Stimulated activated CD4-positive, alpha-beta T cell treated with anti-CD3 and anti-CD28 coated beads, Interleukin-4, amount 100 ng/mL, for 1 hour (primary cell): ENCODE data around the gene PCDHA5.
"Not testable (repeated sequence)": the region's sequence is repeated elsewhere in the genome, so short reads cannot be mapped to it uniquely, and the experiment has no call there.

Experiments used
- DNase-seq: peaks from one replicate; pipeline ENCODE4 v3.0.0-alpha.2; 2020

PCDHA5 gene

GRCh38 chr5:140827704-140828361 lies 6.4 kb downstream of the PCDHA5 start, which contains the start of gene PCDHA6:
Gene PCDHA6, plus strand, starts transcription at chr5:140827960. Its CDS starts 132 bp downstream, at chr5:140828092.
- DNase-seq, result no peak

GRCh38 chr5:140828362-140828737 lies 6.9 kb downstream of the PCDHA5 start:
- no peak for DNase-seq

- DNase-seq, result not testable (repeated sequence)
These were observed 8.4 kb downstream of the PCDHA5 start for GRCh38 chr5:140829511-140830501.

GRCh38 chr5:140833993-140834392 lies 12.6 kb downstream of the PCDHA5 start, which contains the start of gene PCDHA7:
Gene PCDHA7, plus strand, starts transcription at chr5:140834269. Its CDS starts 115 bp downstream, at chr5:140834384.
- DNase-seq, result no peak

GRCh38 chr5:140834439-140835008 lies 13.1 kb downstream of the PCDHA5 start:
- not testable (repeated sequence) for DNase-seq

- no peak for DNase-seq
These were observed 14.5 kb downstream of the PCDHA5 start for GRCh38 chr5:140835622-140836510.

GRCh38 chr5:140840978-140841962 lies 19.9 kb downstream of the PCDHA5 start, which contains the start of gene PCDHA8:
Gene PCDHA8, plus strand, starts transcription at chr5:140841187. Its CDS starts 135 bp downstream, at chr5:140841322.
- DNase-seq, result no peak

GRCh38 chr5:140842798-140843733 lies 21.7 kb downstream of the PCDHA5 start:
- DNase-seq, result no peak

GRCh38 chr5:140848139-140849102 lies 27.0 kb downstream of the PCDHA5 start, which contains the start of gene PCDHA9:
Gene PCDHA9, plus strand, starts transcription at chr5:140848382. Its CDS starts 114 bp downstream, at chr5:140848496.
- not testable (repeated sequence) for DNase-seq

GRCh38 chr5:140849831-140850634 lies 28.6 kb downstream of the PCDHA5 start:
- not testable (repeated sequence) for DNase-seq

- no peak for DNase-seq
These were observed 34.6 kb downstream of the PCDHA5 start, which contains the start of gene PCDHA10 for GRCh38 chr5:140855772-140856674. Gene PCDHA10, plus strand, starts transcription at chr5:140855897. Its CDS starts 152 bp downstream, at chr5:140856049.

GRCh38 chr5:140857177-140857986 lies 36.0 kb downstream of the PCDHA5 start:
- no peak for DNase-seq

GRCh38 chr5:140857987-140858240 lies 36.5 kb downstream of the PCDHA5 start:
- DNase-seq, result no peak

GRCh38 chr5:140862441-140863295 lies 41.3 kb downstream of the PCDHA5 start:
- no peak for DNase-seq
